ENCODE data around the gene C3orf33.

Gene C3orf33

DNA sequence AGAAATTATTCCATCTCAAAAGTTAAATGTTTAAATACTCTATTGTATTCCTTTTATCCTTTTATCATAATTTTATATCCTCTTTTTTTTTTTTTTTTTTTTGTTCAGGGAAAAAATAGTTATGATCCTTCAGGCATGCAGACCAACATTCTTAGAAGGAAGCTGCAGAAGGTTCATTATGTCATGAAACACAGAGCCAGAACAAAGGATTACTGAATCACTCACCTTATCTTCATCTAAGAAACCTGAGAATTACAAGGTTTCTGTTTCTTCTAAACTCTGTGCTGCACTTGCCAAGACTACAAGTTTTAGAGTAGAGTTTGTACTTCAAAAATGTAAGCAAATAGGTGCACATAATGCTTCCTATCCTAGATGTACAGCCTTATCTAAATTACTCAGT, 64.5 kb downstream of the C3orf33 start:
- DNase-seq (ENCODE audit: low spot score): no peak

DNA sequence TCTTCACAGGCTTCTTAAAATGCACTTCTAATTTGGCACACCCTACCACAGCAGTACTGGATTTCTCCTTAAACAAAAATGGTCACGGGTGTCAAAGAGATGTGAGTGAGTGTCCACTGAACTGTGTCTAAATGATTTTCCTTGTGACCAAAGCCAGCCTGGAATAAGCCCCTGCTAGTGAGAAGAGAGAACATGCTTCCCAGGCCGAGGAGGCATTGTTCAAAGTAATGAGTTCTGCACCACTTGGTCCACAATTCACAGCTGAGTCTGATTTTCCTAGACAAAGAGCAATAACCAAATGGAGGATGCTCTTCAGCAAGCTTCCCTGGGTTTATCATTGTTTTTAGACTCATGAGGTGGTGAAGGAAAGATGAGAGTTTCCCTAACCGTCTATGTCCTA, 65.0 kb downstream of the C3orf33 start:
- no peak for DNase-seq (ENCODE audit: low spot score)

DNA sequence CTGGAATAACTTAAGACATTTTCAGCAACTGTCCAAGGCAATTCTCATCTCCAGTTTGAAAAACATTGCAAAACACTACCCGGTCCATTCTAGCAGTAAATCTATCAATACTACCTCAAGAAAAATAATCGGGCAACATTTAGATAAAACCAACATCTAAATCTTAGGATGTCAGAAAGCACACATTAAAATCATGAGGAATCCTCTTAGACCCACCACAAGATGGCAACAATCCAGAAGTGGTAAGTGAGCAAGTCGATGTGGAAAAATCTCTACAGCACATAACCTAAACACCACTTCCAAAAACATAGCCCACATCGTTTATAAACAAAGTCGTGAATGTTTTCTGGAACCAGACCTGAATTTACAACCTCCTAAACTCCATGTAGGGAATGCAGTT, 66.9 kb downstream of the C3orf33 start:
- no peak for DNase-seq (ENCODE audit: low spot score)

DNA sequence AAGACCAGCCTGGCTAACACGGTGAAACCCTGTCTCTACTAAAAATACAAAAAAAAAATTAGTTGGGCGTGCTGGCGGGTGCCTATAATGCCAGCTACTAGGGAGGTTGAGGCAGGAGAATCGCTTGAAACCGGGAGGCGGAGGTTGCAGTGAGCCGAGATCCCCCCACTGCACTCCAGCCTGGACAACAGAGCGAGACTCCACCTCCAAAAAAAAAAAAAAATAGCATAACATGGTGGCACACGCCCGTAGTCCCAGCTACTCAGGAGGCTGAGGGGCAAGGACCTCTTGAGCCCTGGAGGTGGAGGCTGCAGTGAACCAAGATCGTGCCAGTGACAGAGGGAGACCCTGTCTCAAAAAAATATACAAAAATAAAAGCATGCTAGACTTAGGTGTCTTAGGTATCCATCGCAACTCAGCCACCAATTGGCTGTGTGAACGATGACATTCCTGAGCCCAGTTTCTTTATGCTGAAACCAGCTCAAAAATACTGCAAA, 67.5 kb downstream of the C3orf33 start:
- no peak for DNase-seq (ENCODE audit: low spot score)

DNA sequence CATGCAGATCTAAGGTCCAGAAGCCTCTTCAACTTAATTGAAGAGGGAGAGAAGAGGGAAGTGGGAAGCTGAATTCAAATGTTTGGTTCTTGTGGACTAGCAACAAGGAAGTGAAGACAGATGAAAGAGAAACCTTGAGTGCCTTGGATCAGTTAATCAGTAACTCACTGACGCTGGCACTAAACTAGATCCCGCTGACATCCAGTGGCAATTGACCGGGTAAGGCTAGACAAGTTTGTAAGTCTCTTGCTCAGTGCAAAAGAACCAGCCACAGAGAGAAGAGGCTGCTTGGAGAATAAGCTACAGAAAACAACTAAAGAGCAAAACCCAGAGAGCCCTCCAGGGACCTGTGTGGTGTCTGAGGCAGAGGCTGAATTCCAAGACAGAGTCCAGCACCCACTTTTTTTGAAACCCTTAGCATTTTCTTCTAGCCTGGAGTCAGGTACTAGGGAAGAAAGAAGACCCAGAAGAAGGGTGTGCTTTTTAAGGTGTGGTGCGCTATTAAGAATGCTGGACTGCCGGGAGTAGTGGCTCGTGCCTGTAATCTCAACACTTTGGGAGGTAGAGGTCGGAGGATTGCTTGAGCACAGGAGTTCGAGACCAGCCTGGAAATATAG, 68.1 kb downstream of the C3orf33 start:
- DNase-seq (ENCODE audit: low spot score): no peak

DNA sequence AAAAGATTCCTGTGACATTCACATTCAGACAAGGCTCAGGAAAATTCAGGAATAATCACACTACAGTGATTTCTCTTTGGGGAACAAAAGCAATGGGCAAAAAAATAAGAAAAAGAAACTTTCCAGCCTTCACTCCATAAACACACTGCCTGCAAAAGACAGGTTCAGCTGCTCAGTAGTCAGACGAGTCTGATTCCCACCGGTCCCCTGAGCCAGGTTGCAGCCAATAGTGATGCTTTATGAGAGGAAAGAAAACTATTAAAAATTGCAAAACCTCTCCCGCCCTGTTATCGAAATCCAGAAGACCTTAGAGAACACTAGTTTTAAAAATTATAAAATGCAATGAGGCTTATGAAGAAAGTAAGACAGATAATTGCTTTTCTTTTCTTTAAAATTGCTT, 69.7 kb downstream of the C3orf33 start:
- no peak for DNase-seq (ENCODE audit: low spot score)

DNA sequence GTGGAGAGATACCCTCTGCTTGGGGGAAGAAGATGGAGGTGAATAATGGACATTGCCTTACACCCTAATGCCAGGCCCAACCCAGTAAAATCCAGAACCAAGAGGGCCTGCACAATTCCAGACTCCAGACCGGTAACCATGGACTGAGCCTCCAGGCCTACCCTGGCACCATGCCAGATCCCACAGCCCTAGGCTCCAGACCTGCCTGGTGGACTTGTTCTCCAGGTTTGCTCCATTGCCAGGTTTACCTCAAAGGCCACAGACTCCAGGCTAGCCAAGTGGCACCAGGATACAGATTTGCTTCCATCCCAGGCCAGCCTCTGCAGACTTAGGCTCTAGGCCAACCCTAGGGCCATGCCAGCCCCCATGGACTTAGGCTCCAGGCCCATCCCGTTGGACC, 75.2 kb downstream of the C3orf33 start:
- no peak for DNase-seq (ENCODE audit: low spot score)

DNA sequence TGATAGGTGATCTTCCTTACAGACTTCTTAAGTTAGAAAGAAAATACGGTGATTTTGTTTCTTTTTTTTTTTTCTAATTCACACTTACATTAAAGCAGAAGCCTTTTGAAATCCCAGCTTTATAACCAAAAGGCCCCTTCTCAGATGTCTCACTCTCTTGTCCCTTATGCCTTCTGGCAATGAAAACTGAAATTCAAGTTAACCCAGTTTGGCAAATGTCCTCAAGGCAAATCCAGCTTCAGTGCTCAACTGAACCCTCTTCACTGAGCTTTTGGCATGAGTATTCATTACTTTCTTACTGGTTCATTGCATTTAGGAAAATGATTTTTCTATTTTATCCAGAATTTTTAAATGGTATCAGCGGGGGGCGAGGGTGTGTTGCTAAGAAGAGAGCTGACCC, 78.2 kb downstream of the C3orf33 start:
- DNase-seq (ENCODE audit: low spot score): no peak

DNA sequence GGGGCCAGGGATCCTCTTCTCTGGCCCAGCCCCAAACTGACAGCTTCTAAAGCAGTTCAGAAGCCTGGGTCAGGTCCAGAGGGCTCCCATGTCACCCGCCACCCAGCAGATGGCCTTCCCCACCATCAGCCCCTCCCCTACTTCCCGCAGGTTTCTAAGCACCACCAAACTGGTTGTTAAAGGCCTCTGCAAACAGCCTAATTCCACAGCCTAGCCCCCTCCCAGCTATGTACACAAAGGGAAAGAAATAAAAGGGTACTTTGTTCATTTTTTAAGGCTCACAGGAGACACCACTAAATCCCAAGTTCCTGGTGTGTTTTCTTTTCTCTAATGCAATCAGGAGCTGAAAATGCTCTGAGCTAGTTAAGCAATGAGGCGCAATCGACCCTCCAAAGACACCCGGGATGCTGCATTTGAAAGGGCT, 91.8 kb downstream of the C3orf33 start:
- no peak for DNase-seq (ENCODE audit: low spot score)
